BLaER1 (cell line): ENCODE results near the gene CIROP.

Source experiments
- H3K27ac ChIP-seq: shearing (Covaris generic); formaldehyde crosslinking; 2 replicates; pipeline ENCODE4 v1.8.1; 2022
- H3K27me3 ChIP-seq: shearing (Covaris generic); formaldehyde crosslinking; 2 replicates; pipeline ENCODE4 v1.8.1; 2022
- H3K36me3 ChIP-seq: shearing (Covaris generic); formaldehyde crosslinking; 2 replicates; pipeline ENCODE4 v1.8.1; 2022
- H3K4me1 ChIP-seq: shearing (Covaris generic); formaldehyde crosslinking; 2 replicates; pipeline ENCODE4 v1.8.1; 2022
- H3K4me2 ChIP-seq: shearing (Covaris generic); formaldehyde crosslinking; 2 replicates; pipeline ENCODE4 v1.8.1; 2022
- H3K4me3 ChIP-seq: shearing (Covaris generic); formaldehyde crosslinking; 2 replicates; pipeline ENCODE4 v1.8.1; 2022
- H3K9ac ChIP-seq: shearing (Covaris generic); formaldehyde crosslinking; 2 replicates; pipeline ENCODE4 v1.8.1; 2022
- H3K9me3 ChIP-seq: shearing (Covaris generic); formaldehyde crosslinking; 2 replicates; pipeline ENCODE4 v1.8.1; 2022
- H4K20me1 ChIP-seq: shearing (Covaris generic); formaldehyde crosslinking; 2 replicates; pipeline ENCODE4 v1.8.1; 2022
- Cebpa-rat ChIP-seq: shearing (Covaris generic); IDR thresholded peaks from 2 replicates; pipeline ENCODE4 v1.8.1; 2022

CIROP gene

DNA sequence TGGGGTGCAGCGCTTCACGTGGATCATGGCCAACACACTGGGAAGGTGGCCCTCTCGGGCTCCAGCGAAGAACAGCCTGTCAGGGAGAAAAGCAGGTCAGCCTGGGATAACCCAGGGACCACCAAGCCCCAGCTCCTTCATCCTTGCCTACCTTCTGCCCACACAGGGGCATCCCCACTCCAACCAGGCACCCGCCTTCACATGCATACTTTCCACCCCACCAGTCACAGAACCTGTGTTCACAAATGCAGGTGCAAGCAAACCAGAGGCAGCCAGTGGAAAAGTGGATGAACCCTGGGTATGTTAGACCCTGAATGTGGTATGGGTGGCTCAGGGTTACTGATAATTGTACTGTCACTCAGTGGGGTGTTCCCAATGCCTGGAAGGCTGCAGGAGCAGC is 26.7 kb upstream of the CIROP start:
- Histone ChIP-seq H3K4me2 (peak overlapping the region; percentile 68), H3K4me1 (peaks cover 44% of the 10 kb centered on the region), H3K36me3 (no peaks in the 10 kb centered on the region), H3K27me3 (no peaks in the 10 kb centered on the region), H3K27ac (peak overlapping the region; percentile 50; the same call in 1 of the 2 replicates), H3K4me3 (no peak overlapping the region), H3K9me3 (no peaks in the 10 kb centered on the region), H4K20me1 (no peaks in the 10 kb centered on the region), H3K9ac (peak overlapping the region; percentile 25; the same call in 1 of the 2 replicates)
- no peak for TF ChIP-seq Cebpa-rat

DNA sequence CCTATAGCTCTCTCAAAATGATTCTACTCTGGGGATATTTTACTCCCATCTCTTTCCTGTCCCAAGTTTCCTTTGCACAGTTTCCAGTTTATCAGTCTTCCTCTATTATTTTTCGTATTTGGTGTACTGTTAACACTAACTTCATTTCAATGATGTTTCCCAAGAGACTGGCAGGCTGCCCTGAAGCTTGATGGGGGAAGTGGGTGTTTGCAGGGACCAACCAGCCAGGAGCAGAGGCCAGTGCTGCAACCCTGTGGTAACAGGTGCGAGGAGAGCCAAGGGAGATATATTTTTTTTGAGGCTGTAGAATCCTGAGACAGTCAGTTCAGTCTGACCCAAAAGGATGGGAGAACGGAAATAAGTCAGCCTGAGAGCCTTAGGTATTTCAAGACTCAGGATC is 26.1 kb upstream of the CIROP start:
- H3K36me3 ChIP-seq: no peaks in the 10 kb centered on the region

DNA sequence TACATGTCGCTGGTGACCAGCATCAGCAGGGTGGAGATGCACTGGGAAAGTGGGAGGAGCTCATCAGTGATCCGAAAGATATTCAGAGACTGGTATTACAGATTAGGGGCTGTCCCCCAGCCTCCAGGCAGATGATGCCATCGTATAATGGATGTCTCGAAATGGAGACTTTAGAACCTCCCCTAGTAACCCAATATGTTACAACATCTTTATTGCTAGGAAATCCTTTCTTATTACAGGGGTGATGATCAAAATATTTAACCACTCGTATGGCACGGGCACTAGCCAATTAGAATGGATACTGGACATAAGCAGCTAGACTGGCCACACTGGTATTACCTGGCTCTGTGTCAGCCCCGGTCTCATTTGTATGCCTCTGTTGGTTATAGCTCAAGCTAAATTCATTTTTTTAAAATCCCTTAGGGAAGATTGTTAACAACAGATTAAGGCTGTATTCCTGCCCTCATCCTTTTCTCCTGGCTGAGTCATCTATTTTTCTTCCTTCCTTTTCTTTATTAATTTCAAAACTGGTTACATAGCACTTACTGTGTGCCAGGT is 25.0 kb upstream of the CIROP start:
- Histone ChIP-seq H3K27me3 (no peaks in the 10 kb centered on the region), H3K4me2 (peak overlapping the region; percentile 68), H3K9ac (no peak overlapping the region)

More for the DNA sequence above, 26.1 kb upstream of the CIROP start:
- Histone ChIP-seq H3K27ac (peak overlapping the region; percentile 50; the same call in 1 of the 2 replicates), H3K9me3 (no peaks in the 10 kb centered on the region), H3K9ac (0 out of 2 replicates have a peak overlapping the region, but pooled peaks have one; percentile 25), H3K4me2 (peak overlapping the region; percentile 68), H3K4me3 (no peak overlapping the region), H3K27me3 (no peaks in the 10 kb centered on the region), H3K4me1 (peaks cover 44% of the 10 kb centered on the region), H4K20me1 (no peaks in the 10 kb centered on the region)
- TF ChIP-seq Cebpa-rat: no peak

DNA sequence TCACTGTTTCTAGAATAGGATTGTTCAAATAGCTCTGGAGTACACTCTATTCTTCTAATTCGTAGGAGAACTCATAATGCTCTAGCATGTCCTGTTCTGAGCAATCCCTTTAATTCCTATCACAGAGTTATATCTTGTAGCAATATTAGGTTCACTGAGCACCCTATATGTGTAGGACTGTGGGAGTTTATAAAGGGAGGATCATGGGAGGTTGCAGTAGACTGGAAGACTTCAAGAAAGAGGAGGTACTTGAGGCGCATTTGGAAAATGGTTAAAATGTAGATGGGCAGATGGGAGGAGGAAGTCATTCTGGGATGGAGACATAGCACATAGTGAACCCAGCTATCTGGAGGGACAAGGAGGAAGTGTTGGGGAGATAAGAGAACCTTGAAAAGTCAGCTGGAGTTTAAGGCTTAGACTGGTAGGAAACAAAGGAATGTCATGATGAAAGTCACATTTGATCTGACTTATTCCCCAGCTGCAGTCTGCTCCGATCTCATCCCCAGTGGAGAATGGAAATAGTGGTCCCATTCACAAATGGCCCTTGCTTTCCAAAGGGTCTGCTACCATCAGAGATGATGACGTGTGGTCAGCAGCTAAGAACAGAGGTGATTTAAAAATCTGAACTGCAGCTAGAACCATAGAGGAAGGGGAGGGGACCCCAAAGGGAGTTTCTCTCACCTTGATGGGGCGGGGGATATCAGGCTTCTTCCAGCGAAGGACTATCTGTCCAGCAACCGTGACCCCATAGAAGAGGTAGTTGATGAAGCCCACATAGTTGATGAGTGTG is 24.4 kb upstream of the CIROP start:
- Histone ChIP-seq H4K20me1 (no peaks in the 10 kb centered on the region), H3K9me3 (no peaks in the 10 kb centered on the region), H3K4me3 (no peak overlapping the region), H3K4me2 (no peak overlapping the region), H3K4me1 (peaks cover 44% of the 10 kb centered on the region), H3K27me3 (no peaks in the 10 kb centered on the region), H3K9ac (no peak overlapping the region), H3K27ac (no peak overlapping the region), H3K36me3 (no peaks in the 10 kb centered on the region)
- no peak for TF ChIP-seq Cebpa-rat

More for the DNA sequence above, 25.0 kb upstream of the CIROP start:
- TF ChIP-seq Cebpa-rat: no peak
- H3K27ac ChIP-seq: no peak overlapping the region
- H3K9me3 ChIP-seq: no peaks in the 10 kb centered on the region
- H4K20me1 ChIP-seq: no peaks in the 10 kb centered on the region
- no peak overlapping the region for H3K4me3 ChIP-seq
- H3K36me3 ChIP-seq: no peaks in the 10 kb centered on the region
- peaks cover 44% of the 10 kb centered on the region for H3K4me1 ChIP-seq

DNA sequence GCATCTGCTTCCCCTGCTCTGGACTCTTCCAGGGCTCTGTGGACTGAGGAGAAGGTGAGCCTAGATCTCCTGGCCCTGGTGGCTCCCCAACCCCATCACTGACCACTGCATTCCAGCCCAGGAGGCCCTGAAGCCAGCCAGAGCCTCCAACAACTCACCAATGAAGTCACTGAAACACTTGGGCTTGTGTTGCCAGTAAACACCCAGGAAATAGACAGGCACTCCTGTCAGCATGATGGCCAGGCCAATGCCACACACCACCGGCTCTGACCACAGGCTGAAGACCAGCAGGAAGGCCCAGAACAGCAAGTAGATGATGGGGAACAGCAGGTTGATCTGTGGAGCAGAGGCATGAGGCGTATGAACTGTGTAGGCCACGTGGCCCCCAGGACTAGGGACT is 23.1 kb upstream of the CIROP start:
- H3K4me2 ChIP-seq: peak overlapping the region; percentile 41
- no peaks in the 10 kb centered on the region for H4K20me1 ChIP-seq
- no peaks in the 10 kb centered on the region for H3K9me3 ChIP-seq
- peaks cover 40% of the 10 kb centered on the region for H3K4me1 ChIP-seq
- H3K27me3 ChIP-seq: no peaks in the 10 kb centered on the region
- no peak overlapping the region for H3K9ac ChIP-seq
- no peak for TF ChIP-seq Cebpa-rat
- H3K4me3 ChIP-seq: no peak overlapping the region
- H3K27ac ChIP-seq: no peak overlapping the region
- no peaks in the 10 kb centered on the region for H3K36me3 ChIP-seq

DNA sequence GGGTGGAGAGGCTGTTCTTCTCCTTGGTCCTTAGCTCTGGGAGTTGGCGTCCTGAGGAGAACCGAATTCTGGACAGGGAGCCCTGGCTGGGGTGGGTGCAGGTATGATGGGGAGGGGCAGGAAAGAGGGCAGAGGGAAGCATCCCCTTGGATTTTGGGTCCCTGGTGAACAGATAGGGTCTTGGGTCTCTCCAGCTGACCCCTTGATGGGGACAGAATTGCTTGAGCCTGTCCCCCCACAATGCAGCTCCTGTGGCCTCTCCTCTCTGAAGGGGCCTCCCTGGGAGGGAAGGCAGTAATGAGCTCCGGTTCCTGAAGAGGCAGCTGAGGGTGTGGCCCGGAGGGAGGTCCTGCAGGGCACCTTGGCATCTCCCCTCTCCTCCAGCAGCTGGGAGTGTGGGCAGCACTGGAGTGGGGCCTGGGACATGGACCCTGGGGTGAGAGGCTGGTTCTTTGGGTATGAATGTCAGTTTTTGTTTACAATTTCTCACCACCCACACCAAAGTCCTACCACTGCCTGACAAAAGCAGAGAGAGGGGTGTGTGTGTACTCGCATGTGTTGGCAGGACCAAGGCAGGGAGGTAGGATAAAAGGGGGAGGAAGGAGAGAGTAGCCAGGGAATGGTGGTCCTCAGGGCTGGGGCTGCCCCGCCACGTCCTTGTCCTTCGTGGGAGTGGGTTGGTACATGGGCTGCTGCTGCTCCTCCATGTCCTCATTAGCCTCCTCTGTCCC is 21.9 kb upstream of the CIROP start:
- Histone ChIP-seq H3K36me3 (no peaks in the 10 kb centered on the region), H3K9me3 (no peaks in the 10 kb centered on the region), H4K20me1 (no peaks in the 10 kb centered on the region), H3K4me2 (no peak overlapping the region), H3K27me3 (no peaks in the 10 kb centered on the region), H3K9ac (no peak overlapping the region), H3K4me1 (peaks cover 39% of the 10 kb centered on the region), H3K4me3 (no peak overlapping the region), H3K27ac (no peak overlapping the region)
- no peak for TF ChIP-seq Cebpa-rat

DNA sequence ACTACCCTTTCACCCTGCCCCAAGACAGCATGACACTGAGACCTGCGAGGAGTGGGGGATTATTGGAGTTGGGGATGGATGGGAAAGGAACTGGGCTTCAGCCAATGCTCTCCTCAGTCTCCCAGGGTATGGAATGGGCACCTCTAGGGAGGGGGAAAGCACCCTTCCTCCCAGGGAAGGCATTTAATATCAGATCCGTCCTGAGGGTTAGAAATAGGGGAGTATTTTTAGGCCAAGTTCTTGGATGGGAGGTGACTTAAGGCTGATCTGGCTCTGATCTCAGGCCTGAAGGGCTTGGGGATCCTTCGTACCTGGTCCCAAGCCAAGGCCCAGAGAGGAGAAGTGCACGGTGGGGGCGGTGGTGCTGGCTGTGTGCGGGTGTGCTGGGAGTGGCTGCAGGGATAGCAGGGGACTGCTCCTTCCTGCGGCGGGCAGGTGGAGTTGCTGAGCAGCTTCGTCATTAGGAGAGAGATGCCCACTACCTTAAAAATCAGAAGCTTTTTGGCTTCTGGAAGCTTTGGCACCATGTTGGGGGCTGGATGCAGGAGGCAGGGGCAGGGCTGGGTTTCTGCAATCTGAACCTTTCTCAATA is 21.2 kb upstream of the CIROP start:
- Histone ChIP-seq H3K9ac (no peak overlapping the region), H3K4me1 (peaks cover 39% of the 10 kb centered on the region), H3K4me2 (no peak overlapping the region), H3K27ac (no peak overlapping the region), H4K20me1 (no peaks in the 10 kb centered on the region), H3K36me3 (no peaks in the 10 kb centered on the region), H3K27me3 (no peaks in the 10 kb centered on the region), H3K9me3 (no peaks in the 10 kb centered on the region), H3K4me3 (no peak overlapping the region)
- no peak for TF ChIP-seq Cebpa-rat

DNA sequence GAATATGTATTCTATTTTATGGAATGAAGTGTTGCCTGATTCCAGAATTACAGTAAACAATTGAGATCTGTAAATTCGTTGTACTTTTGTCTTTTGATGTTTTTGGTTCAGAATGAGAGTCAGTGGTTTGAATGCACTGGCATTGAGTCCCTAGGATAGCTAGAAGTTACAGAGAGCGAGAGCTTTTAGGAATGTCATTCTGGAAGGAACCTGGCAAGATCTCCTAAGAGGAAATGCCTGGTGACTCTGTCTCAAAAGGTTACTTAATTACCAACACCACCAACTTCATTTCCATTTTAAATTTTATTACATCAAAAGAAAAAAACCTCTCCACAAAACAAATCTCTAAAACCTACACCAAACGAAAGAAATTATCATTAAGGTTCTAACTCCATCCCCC is 20.2 kb upstream of the CIROP start:
- Histone ChIP-seq H3K36me3 (no peaks in the 10 kb centered on the region), H3K4me2 (no peak overlapping the region), H3K27me3 (no peaks in the 10 kb centered on the region), H3K4me3 (no peak overlapping the region), H3K9ac (no peak overlapping the region), H4K20me1 (no peaks in the 10 kb centered on the region), H3K9me3 (no peaks in the 10 kb centered on the region), H3K4me1 (peaks cover 39% of the 10 kb centered on the region), H3K27ac (no peak overlapping the region)
- no peak for TF ChIP-seq Cebpa-rat

DNA sequence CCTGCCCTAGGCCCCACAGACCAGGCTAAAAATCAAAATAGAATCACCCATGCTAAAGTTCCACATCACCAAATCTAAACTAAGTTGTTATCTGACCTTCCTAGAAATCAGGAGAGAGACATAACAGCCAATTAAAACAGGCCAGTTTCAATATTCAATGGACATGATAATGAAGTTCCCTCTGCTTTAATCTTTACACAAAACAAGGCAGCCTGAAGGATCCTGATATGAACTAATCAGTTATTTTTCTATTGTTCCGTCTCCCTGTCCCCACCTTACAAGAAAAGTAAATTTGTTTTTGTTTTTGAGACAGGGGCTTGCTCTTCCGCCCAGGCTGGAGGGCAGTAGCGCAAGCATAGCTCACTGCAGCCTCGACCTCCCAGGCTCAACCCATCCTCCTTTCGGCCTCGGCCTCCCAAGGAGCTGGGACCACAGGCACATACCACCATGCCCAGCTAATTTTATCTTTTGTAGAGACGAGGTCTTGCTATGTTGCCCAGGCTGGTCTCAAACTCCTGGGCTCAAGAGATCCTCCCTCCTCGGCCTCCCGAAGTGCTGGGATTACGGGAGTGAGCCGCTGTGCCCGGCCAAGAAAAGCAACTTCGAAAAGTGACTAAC is 19.7 kb upstream of the CIROP start:
- Histone ChIP-seq H3K4me3 (no peak overlapping the region), H3K9me3 (no peaks in the 10 kb centered on the region), H3K4me2 (no peak overlapping the region), H3K36me3 (no peaks in the 10 kb centered on the region), H3K27ac (no peak overlapping the region), H4K20me1 (no peaks in the 10 kb centered on the region), H3K4me1 (peaks cover 42% of the 10 kb centered on the region), H3K9ac (no peak overlapping the region), H3K27me3 (no peaks in the 10 kb centered on the region)
- TF ChIP-seq Cebpa-rat: no peak
